GM19035 (cell line): ENCODE results near the gene ZFC3H1.
"Not testable (repeated sequence)": the region's sequence is repeated elsewhere in the genome, so short reads cannot be mapped to it uniquely, and the experiment has no call there.

Experiments
- ATAC-seq: cut with Tn5 transposase; IDR thresholded peaks from one replicate; pipeline ENCODE4 v1.9.1; 2021; ENCODE audit not compliant: unreplicated experiment

ZFC3H1 gene

GRCh38 chr12:71663561-71664410, at the start of gene ZFC3H1, which contains the start of gene THAP2:
TSS of gene ZFC3H1 (minus strand) at chr12:71663848. CDS start at chr12:71663610, 238 bp downstream.
TSS of gene THAP2 (plus strand) at chr12:71664301. CDS start at chr12:71664510, 209 bp downstream.
- ATAC-seq, result peak; percentile 91

- ATAC-seq, result no peak
Observed at GRCh38 chr12:71710276-71711125, 46.9 kb upstream of the ZFC3H1 start.

- ATAC-seq, result no peak
Observed at GRCh38 chr12:71708658-71709057, 45.0 kb upstream of the ZFC3H1 start.

- no peak for ATAC-seq
Observed at GRCh38 chr12:71704920-71705319, 41.3 kb upstream of the ZFC3H1 start.

- no peak for ATAC-seq
Observed at GRCh38 chr12:71703206-71703605, 39.6 kb upstream of the ZFC3H1 start.

GRCh38 chr12:71702590-71702989, 38.9 kb upstream of the ZFC3H1 start:
- no peak for ATAC-seq

- not testable (repeated sequence) for ATAC-seq
Observed at GRCh38 chr12:71702181-71702580, 38.5 kb upstream of the ZFC3H1 start.

GRCh38 chr12:71695782-71696181, 32.1 kb upstream of the ZFC3H1 start:
- ATAC-seq, result no peak

GRCh38 chr12:71694099-71694820, 30.6 kb upstream of the ZFC3H1 start:
- ATAC-seq, result peak; percentile 87

- peak; percentile 2 for ATAC-seq
Observed at GRCh38 chr12:71693651-71694050, 30.0 kb upstream of the ZFC3H1 start.

- ATAC-seq, result no peak
Observed at GRCh38 chr12:71693126-71693525, 29.5 kb upstream of the ZFC3H1 start.

GRCh38 chr12:71691504-71692129, 28.0 kb upstream of the ZFC3H1 start:
- no peak for ATAC-seq

- ATAC-seq, result no peak
Observed at GRCh38 chr12:71688961-71689570, 25.4 kb upstream of the ZFC3H1 start.

GRCh38 chr12:71687172-71687571, 23.5 kb upstream of the ZFC3H1 start:
- not testable (repeated sequence) for ATAC-seq

GRCh38 chr12:71686658-71687025, 23.0 kb upstream of the ZFC3H1 start:
- no peak for ATAC-seq

GRCh38 chr12:71685914-71686657, 22.4 kb upstream of the ZFC3H1 start, which contains the start of gene TMEM19:
TSS of gene TMEM19 (plus strand) at chr12:71686082. CDS start at chr12:71686681, 599 bp downstream.
- ATAC-seq, result peak; percentile 89

- no peak for ATAC-seq
Observed at GRCh38 chr12:71685312-71685906, 21.8 kb upstream of the ZFC3H1 start.

GRCh38 chr12:71684081-71684480, 20.4 kb upstream of the ZFC3H1 start:
- no peak for ATAC-seq

- ATAC-seq, result no peak
Observed at GRCh38 chr12:71683633-71684032, 20.0 kb upstream of the ZFC3H1 start.
